ENCODE measurements around the gene SREK1IP1. TPM values are rescaled to one million over a fixed set of nuclear protein-coding genes. Genes with fewer than 3 reads are reported as not detected.
"Not testable (repeated sequence)": the region's sequence is repeated elsewhere in the genome, so short reads cannot be mapped to it uniquely, and the experiment has no call there.

Gene SREK1IP1
- polyA plus RNA-seq, 2 donors, result 17.8 to 31.0 TPM

DNA sequence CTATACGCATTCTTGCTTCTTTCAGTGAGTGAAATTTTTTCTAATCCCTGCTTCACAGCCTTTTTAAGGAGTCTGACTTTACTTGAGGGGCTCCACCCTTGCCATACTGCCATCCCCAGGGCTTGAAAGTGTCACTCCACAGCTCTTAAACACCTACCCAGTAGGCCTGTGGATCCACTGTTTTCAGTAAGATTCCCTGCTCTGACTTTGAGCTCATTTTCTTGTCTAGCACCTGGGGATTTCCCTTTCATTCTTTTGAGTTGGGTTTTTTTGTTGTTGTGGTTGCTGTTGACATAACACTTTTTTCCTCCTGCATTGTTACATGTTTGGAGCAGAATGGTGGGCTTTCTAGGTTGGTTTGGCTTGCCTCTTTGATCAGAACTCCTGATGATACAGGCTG is 23.6 kb downstream of the SREK1IP1 start:
- Histone ChIP-seq H3K27me3 (ENCODE audit: control insufficient read depth in 1 of 2, insufficient read depth in 2 of 2, low read length in 2 of 2) (no peaks in the 10 kb centered on the region), H3K36me3 (ENCODE audit: control insufficient read depth in 2 of 2, insufficient read depth in 2 of 2, low read length in 1 of 2) (no peaks in the 10 kb centered on the region), H3K27ac (ENCODE audit: low read depth in 2 of 2, low read length in 1 of 2) (no peak overlapping the region), H3K4me1 (ENCODE audit: control insufficient read depth in 2 of 2, insufficient read depth in 2 of 2, low read length in 1 of 2) (no peaks in the 10 kb centered on the region), H3K9me3 (ENCODE audit: control insufficient read depth in 2 of 2, insufficient read depth in 1 of 2, low read depth in 1 of 2, low read length in 1 of 2) (no peaks in the 10 kb centered on the region), H3K4me3 (ENCODE audit: low read depth in 1 of 2, low read length in 2 of 2) (no peak overlapping the region)
- 91 to 98% methylated on average over 1 of the region's 1 CpG for WGBS, 2 donors

DNA sequence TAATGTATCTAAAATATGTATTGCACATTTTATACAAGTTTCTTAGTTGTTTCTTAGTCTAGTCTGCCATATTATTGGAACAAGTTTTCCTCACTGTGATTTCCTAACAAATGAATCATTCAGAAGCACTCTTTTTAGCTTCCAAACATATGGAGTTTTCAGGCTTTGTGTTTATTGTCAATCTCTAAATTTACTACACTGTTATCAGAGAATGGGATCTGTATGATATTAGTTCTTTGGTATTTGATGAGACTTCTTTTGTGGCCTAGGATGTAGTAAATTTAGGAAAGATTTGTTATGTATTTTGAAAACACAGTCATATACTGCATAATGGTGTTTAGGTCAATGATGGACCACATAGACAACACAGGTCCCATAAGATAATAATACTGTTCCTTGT is 25.7 kb downstream of the SREK1IP1 start:
- no peak overlapping the region for H3K4me3 ChIP-seq (ENCODE audit: low read depth in 1 of 2, low read length in 2 of 2)
- peaks cover 0 to 2% of the 10 kb centered on the region in 2 donors for H3K36me3 ChIP-seq (ENCODE audit: control insufficient read depth in 2 of 2, insufficient read depth in 2 of 2, low read length in 1 of 2)
- no peaks in the 10 kb centered on the region for H3K4me1 ChIP-seq (ENCODE audit: control insufficient read depth in 2 of 2, insufficient read depth in 2 of 2, low read length in 1 of 2)
- H3K9me3 ChIP-seq (ENCODE audit: control insufficient read depth in 2 of 2, insufficient read depth in 1 of 2, low read depth in 1 of 2, low read length in 1 of 2), result no peaks in the 10 kb centered on the region
- H3K27ac ChIP-seq (ENCODE audit: low read depth in 2 of 2, low read length in 1 of 2), result no peak overlapping the region
- no peaks in the 10 kb centered on the region for H3K27me3 ChIP-seq (ENCODE audit: control insufficient read depth in 1 of 2, insufficient read depth in 2 of 2, low read length in 2 of 2)

DNA sequence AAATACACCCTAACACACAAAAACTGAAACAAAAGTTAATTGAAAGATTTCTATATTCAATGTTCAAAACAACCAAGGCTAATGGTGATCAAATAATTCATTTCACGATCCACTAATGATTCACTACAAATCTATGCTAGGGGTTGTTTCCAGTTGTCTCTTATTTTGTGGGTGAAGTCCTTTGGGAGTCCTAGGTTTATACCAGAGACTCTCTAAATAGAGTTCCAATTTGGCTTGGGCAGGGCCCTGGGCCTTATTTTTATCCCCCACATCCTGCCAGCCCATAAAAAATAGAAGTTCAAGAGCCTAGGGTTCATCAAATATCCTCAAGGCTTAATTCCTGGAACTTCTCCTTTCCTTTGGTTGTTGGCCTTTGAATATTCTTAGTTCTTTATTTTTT is 26.1 kb downstream of the SREK1IP1 start:
- H3K27me3 ChIP-seq (ENCODE audit: control insufficient read depth in 1 of 2, insufficient read depth in 2 of 2, low read length in 2 of 2), result no peaks in the 10 kb centered on the region
- peaks cover 0 to 2% of the 10 kb centered on the region in 2 donors for H3K36me3 ChIP-seq (ENCODE audit: control insufficient read depth in 2 of 2, insufficient read depth in 2 of 2, low read length in 1 of 2)
- WGBS, 2 donors, result 84 to 100% methylated on average over 1 of the region's 1 CpG
- no peak overlapping the region for H3K27ac ChIP-seq (ENCODE audit: low read depth in 2 of 2, low read length in 1 of 2)
- no peak overlapping the region for H3K4me3 ChIP-seq (ENCODE audit: low read depth in 1 of 2, low read length in 2 of 2)
- no peaks in the 10 kb centered on the region for H3K9me3 ChIP-seq (ENCODE audit: control insufficient read depth in 2 of 2, insufficient read depth in 1 of 2, low read depth in 1 of 2, low read length in 1 of 2)
- no peaks in the 10 kb centered on the region for H3K4me1 ChIP-seq (ENCODE audit: control insufficient read depth in 2 of 2, insufficient read depth in 2 of 2, low read length in 1 of 2)

DNA sequence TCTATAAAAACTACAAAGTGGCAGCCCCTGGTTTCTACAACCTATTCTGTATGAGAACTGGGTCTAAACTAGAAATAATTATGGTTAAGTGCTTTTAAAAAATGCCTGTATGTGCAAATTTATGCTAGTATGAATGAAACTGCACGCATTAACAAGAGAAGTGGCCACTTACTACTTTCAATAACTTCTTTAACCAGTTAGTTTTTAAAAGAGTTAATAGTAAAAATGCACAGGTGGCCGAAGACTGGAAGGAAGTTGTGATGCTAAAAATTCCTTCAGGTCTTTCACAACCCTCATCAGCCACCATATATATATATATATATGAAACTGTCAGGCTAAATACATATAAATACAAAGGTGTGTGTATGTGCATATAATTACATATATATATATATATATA is 41.3 kb downstream of the SREK1IP1 start:
- Histone ChIP-seq H3K4me3 (ENCODE audit: low read depth in 1 of 2, low read length in 2 of 2) (no peak overlapping the region), H3K27ac (ENCODE audit: low read depth in 2 of 2, low read length in 1 of 2) (no peak overlapping the region), H3K36me3 (ENCODE audit: control insufficient read depth in 2 of 2, insufficient read depth in 2 of 2, low read length in 1 of 2) (no peaks in the 10 kb centered on the region), H3K9me3 (ENCODE audit: control insufficient read depth in 2 of 2, insufficient read depth in 1 of 2, low read depth in 1 of 2, low read length in 1 of 2) (no peaks in the 10 kb centered on the region), H3K4me1 (ENCODE audit: control insufficient read depth in 2 of 2, insufficient read depth in 2 of 2, low read length in 1 of 2) (no peaks in the 10 kb centered on the region), H3K27me3 (ENCODE audit: control insufficient read depth in 1 of 2, insufficient read depth in 2 of 2, low read length in 2 of 2) (no peaks in the 10 kb centered on the region)
- 92 to 98% methylated on average over 2 of the region's 2 CpGs for whole genome bisulfite sequencing, 2 donors

DNA sequence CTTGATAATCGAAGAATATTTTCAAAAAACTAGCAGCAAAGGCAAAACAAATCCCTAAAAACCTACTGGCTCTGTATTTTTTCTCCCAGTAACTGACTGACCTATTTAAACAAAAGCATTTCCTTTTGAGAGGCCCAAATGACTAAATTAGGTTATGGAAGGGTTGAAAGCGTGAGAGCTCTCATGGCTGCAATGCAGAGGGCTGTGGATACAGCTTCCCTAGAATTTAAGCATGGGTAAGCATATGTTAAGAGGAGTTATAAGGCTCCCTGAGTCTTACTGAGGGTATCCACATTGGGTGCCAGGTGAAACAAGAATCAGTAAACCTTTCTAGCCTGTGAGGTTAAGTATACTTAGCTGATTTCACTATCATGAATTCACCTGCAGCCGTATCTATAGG is 45.9 kb downstream of the SREK1IP1 start:
- H3K27ac ChIP-seq (ENCODE audit: low read depth in 2 of 2, low read length in 1 of 2), result no peak overlapping the region
- no peaks in the 10 kb centered on the region for H3K27me3 ChIP-seq (ENCODE audit: control insufficient read depth in 1 of 2, insufficient read depth in 2 of 2, low read length in 2 of 2)
- H3K4me1 ChIP-seq (ENCODE audit: control insufficient read depth in 2 of 2, insufficient read depth in 2 of 2, low read length in 1 of 2), result no peaks in the 10 kb centered on the region
- 95% methylated on average over 3 of the region's 3 CpGs for WGBS, 2 donors
- no peaks in the 10 kb centered on the region for H3K9me3 ChIP-seq (ENCODE audit: control insufficient read depth in 2 of 2, insufficient read depth in 1 of 2, low read depth in 1 of 2, low read length in 1 of 2)
- no peak overlapping the region for H3K4me3 ChIP-seq (ENCODE audit: low read depth in 1 of 2, low read length in 2 of 2)
- H3K36me3 ChIP-seq (ENCODE audit: control insufficient read depth in 2 of 2, insufficient read depth in 2 of 2, low read length in 1 of 2), result no peaks in the 10 kb centered on the region

DNA sequence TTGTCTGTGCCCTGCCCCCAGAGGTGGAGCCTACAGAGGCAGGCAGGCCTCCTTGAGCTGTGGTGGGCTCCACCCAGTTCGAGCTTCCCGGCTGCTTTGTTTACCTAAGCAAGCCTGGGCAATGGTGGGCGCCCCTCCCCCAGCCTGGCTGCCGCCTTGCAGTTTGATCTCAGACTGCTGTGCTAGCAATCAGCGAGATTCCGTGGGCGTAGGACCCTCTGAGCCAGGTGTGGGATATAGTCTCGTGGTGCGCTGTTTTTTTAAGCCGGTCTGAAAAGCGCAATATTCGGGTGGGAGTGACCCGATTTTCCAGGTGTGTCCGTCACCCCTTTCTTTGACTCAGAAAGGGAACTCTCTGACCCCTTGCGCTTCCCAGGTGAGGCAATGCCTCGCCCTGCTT is 54.0 kb downstream of the SREK1IP1 start:
- H3K4me3 ChIP-seq (ENCODE audit: low read depth in 1 of 2, low read length in 2 of 2); H3K4me1 ChIP-seq (ENCODE audit: control insufficient read depth in 2 of 2, insufficient read depth in 2 of 2, low read length in 1 of 2); H3K36me3 ChIP-seq (ENCODE audit: control insufficient read depth in 2 of 2, insufficient read depth in 2 of 2, low read length in 1 of 2); H3K9me3 ChIP-seq (ENCODE audit: control insufficient read depth in 2 of 2, insufficient read depth in 1 of 2, low read depth in 1 of 2, low read length in 1 of 2); H3K27me3 ChIP-seq (ENCODE audit: control insufficient read depth in 1 of 2, insufficient read depth in 2 of 2, low read length in 2 of 2); H3K27ac ChIP-seq (ENCODE audit: low read depth in 2 of 2, low read length in 1 of 2): not testable (repeated sequence)
- 63 to 67% methylated on average over 8 to 12 of the region's 16 CpGs for WGBS, 2 donors

DNA sequence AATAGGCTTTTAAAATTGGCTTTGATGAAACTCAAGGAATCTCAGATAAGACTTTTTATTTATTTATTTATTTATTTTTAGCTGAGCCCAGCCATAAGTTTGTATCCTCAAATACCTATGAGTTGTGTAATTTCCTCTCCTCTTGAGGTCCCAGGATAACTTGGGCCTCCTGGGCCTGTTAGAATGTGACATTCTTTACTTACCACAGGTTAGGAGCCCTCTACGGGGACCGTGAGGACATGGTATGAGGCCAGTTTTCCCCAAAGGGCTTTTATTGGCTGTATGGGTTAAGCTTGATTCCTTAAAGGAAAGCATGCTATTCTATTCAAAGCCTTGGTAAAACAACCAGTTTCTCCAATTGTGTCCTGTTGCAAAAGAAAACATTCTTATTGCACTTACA is 61.3 kb downstream of the SREK1IP1 start:
- Histone ChIP-seq H3K36me3 (ENCODE audit: control insufficient read depth in 2 of 2, insufficient read depth in 2 of 2, low read length in 1 of 2) (no peaks in the 10 kb centered on the region), H3K27me3 (ENCODE audit: control insufficient read depth in 1 of 2, insufficient read depth in 2 of 2, low read length in 2 of 2) (no peaks in the 10 kb centered on the region), H3K9me3 (ENCODE audit: control insufficient read depth in 2 of 2, insufficient read depth in 1 of 2, low read depth in 1 of 2, low read length in 1 of 2) (no peaks in the 10 kb centered on the region), H3K4me1 (ENCODE audit: control insufficient read depth in 2 of 2, insufficient read depth in 2 of 2, low read length in 1 of 2) (no peaks in the 10 kb centered on the region), H3K27ac (ENCODE audit: low read depth in 2 of 2, low read length in 1 of 2) (no peak overlapping the region), H3K4me3 (ENCODE audit: low read depth in 1 of 2, low read length in 2 of 2) (no peak overlapping the region)
- 85 to 88% methylated on average over 2 of the region's 2 CpGs for WGBS, 2 donors

DNA sequence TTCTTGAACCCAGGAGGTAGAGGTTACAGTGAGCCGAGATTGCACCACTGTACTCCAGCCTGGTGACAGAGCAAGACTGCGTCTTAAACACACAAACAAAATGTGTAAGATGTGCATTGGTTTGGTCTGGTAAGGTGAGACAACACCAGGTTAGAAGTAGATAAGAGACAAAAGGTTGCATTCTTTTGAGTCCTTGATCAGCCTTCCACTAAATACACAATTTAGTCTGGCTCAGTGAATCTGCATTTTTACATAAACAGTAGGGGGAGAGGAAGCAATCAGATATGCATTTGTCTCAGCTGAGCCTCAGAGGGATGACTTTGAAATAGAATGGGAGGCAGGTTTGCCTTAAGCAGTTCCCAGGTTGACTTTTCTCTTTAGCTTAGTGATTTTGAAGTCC is 62.4 kb downstream of the SREK1IP1 start:
- H3K9me3 ChIP-seq (ENCODE audit: control insufficient read depth in 2 of 2, insufficient read depth in 1 of 2, low read depth in 1 of 2, low read length in 1 of 2); H3K4me3 ChIP-seq (ENCODE audit: low read depth in 1 of 2, low read length in 2 of 2); H3K27me3 ChIP-seq (ENCODE audit: control insufficient read depth in 1 of 2, insufficient read depth in 2 of 2, low read length in 2 of 2); H3K36me3 ChIP-seq (ENCODE audit: control insufficient read depth in 2 of 2, insufficient read depth in 2 of 2, low read length in 1 of 2); H3K4me1 ChIP-seq (ENCODE audit: control insufficient read depth in 2 of 2, insufficient read depth in 2 of 2, low read length in 1 of 2); H3K27ac ChIP-seq (ENCODE audit: low read depth in 2 of 2, low read length in 1 of 2): not testable (repeated sequence)
- 25 to 35% methylated on average over 2 of the region's 2 CpGs for WGBS, 2 donors

DNA sequence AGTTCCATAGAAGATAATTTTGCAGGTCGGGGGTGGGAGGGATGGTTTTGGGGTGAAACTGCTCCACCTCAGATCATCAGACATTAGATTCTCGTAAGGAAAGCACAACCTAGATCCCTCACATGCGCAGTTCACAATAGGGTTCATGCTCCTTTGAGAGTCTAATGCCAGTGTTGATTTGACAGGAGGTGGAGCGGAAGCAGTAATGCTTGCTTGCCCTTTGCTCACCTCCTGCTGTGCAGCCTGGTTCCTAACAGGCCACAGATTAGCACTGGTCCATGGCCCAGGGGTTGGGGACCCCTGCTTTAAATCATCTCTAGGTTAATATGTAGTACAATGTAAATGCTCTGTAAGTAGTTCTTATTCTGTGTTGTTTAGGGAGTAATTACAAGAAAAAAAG is 67.7 kb downstream of the SREK1IP1 start:
- Histone ChIP-seq H3K4me3 (ENCODE audit: low read depth in 1 of 2, low read length in 2 of 2) (no peak overlapping the region), H3K9me3 (ENCODE audit: control insufficient read depth in 2 of 2, insufficient read depth in 1 of 2, low read depth in 1 of 2, low read length in 1 of 2) (no peaks in the 10 kb centered on the region), H3K36me3 (ENCODE audit: control insufficient read depth in 2 of 2, insufficient read depth in 2 of 2, low read length in 1 of 2) (no peaks in the 10 kb centered on the region), H3K27ac (ENCODE audit: low read depth in 2 of 2, low read length in 1 of 2) (no peak overlapping the region), H3K27me3 (ENCODE audit: control insufficient read depth in 1 of 2, insufficient read depth in 2 of 2, low read length in 2 of 2) (no peaks in the 10 kb centered on the region), H3K4me1 (ENCODE audit: control insufficient read depth in 2 of 2, insufficient read depth in 2 of 2, low read length in 1 of 2) (no peaks in the 10 kb centered on the region)
- WGBS, 2 donors, result 85 to 91% methylated on average over 4 of the region's 4 CpGs

DNA sequence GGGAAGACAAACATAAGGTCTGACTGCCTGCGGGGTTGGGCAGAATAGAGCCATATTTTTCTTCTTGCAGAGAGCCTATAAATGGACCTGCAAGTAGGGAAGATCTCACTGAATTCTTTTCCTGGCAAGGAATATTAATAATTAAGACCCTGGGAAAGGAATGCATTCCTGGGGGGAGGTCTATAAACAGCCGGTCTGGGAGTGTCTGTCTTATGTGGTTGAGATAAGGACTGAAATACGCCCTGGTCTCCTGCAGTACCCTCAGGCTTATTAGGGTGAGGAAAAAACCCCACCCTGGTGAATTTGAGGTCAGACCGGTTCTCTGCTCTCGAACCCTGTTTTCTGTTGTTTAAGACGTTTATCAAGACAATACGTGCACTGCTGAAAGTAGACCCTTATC is 72.1 kb downstream of the SREK1IP1 start:
- H3K36me3 ChIP-seq (ENCODE audit: control insufficient read depth in 2 of 2, insufficient read depth in 2 of 2, low read length in 1 of 2); H3K9me3 ChIP-seq (ENCODE audit: control insufficient read depth in 2 of 2, insufficient read depth in 1 of 2, low read depth in 1 of 2, low read length in 1 of 2); H3K4me3 ChIP-seq (ENCODE audit: low read depth in 1 of 2, low read length in 2 of 2); H3K4me1 ChIP-seq (ENCODE audit: control insufficient read depth in 2 of 2, insufficient read depth in 2 of 2, low read length in 1 of 2); H3K27me3 ChIP-seq (ENCODE audit: control insufficient read depth in 1 of 2, insufficient read depth in 2 of 2, low read length in 2 of 2); H3K27ac ChIP-seq (ENCODE audit: low read depth in 2 of 2, low read length in 1 of 2): not testable (repeated sequence)
- 88 to 91% methylated on average over 7 of the region's 7 CpGs for WGBS, 2 donors
